Effector CD8-positive, alpha-beta T cell (primary cell): ENCODE measurements around the gene IGFN1.
"Not testable (repeated sequence)": the region's sequence is repeated elsewhere in the genome, so short reads cannot be mapped to it uniquely, and the experiment has no call there.

Experiments
- DNase-seq: peaks from one replicate; lab custom pipeline; 2025; lab: John Stamatoyannopoulos, UW
- total RNA-seq, 4 experiments: gene quantifications; one replicate each; lab custom pipeline; 2026; lab: John Stamatoyannopoulos, UW

Gene IGFN1
- total RNA-seq, result 0 to 0.54 (median 0.27) reads per million in 4 experiments

DNA sequence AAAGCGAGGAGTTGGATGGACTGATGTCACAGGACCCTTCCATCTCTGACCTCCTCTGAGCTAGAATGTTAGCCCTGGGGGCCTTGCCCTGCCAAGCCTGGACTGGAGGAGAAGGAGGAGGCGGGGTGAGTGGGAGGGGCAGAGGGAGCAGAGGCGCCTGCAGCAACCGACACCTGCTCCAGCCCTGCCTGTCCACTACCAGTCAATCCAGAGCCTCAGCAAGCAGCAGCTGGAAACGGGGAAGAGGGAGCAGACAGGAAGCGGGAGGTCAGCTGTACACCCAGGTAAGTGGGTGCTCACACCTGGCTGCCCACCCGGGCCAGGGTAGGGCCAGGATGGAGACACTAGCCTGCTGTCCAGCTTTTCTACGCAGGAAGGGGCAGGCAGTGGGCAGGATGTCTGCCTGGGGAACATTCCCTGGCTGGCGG lies at the start of gene IGFN1:
TSS of gene IGFN1 (plus strand) at position 201 of the 428 bp plus-strand sequence. CDS start 2,470 bp downstream, outside the sequence.
- no peak for DNase-seq

GRCh38 chr1:201140941-201141260 lies 49.7 kb upstream of the IGFN1 start:
- DNase-seq, result no peak

- no peak for DNase-seq
Measured at GRCh38 chr1:201141418-201141817, 49.2 kb upstream of the IGFN1 start.

GRCh38 chr1:201142011-201142848 lies 48.4 kb upstream of the IGFN1 start:
- DNase-seq, result no peak

- no peak for DNase-seq
Measured at GRCh38 chr1:201142849-201143725, 47.5 kb upstream of the IGFN1 start.

DNA sequence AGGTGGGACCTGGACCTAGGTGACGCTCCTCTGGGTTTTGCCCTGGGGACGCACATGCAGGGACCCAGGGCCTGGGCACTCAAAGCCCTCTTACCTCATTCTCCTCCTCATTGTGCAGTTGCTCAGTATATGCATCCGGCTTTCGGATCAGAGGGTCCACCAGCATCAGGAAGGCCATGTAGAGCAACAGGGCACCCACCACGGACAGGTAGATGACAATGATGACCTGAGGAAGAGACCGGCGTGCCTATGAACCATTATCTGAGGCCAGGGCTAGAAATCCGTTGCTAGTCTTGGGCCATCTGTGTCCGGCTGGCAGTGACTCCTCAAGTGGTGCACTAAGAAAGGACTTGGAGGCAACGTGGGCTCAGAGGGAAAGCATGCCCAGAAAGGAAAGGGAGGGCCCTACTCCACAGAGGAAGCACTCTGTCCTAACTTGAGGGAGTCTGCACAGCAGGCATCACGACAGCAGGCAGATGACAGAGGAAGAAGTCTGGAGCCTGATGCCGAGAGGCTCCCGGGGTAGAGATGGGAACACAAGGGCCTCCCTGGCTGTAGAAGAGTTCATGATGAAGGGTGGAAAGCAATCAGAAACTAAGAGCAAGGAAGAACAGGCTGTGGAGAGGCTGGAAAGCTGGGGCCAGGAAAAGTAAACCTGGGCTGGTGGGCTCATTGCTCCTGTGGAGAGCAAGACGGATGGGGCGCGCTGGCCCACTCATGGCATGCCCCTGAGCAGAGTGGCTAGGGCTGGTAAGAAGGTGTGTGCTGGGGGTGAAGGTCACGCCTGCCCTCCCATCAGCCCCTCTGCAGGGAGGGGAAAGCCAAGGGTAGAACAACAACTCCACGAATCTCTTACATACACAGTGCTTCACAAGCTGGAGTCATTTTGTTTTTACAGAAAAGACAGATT lies 46.6 kb upstream of the IGFN1 start:
- no peak for DNase-seq

- no peak for DNase-seq
Measured at GRCh38 chr1:201144701-201145100, 45.9 kb upstream of the IGFN1 start.

GRCh38 chr1:201145132-201145531 lies 45.5 kb upstream of the IGFN1 start:
- no peak for DNase-seq

DNA sequence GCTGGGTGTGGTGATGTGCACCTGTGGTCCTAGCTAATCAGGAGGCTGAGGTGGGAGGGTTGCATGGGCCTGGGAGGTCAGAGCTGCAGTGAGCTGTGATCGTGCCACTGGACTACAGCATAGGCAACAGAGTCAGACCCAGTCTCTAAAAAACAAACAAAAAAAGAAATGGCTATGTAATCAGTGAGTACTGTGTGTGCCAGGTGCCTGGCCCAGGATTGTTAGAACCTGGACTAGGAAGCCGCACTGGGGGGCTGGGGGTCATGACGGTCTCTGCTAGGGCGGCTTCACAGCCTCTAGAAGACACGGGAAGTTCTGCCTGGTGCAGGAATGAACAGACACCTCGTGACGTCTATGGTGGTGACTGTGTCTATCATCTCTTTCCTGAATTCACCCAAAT lies 44.8 kb upstream of the IGFN1 start:
- no peak for DNase-seq

GRCh38 chr1:201146626-201147390 lies 43.8 kb upstream of the IGFN1 start:
- DNase-seq, result no peak

GRCh38 chr1:201147396-201148015 lies 43.1 kb upstream of the IGFN1 start:
- no peak for DNase-seq

GRCh38 chr1:201149400-201149799 lies 41.2 kb upstream of the IGFN1 start:
- no peak for DNase-seq

DNA sequence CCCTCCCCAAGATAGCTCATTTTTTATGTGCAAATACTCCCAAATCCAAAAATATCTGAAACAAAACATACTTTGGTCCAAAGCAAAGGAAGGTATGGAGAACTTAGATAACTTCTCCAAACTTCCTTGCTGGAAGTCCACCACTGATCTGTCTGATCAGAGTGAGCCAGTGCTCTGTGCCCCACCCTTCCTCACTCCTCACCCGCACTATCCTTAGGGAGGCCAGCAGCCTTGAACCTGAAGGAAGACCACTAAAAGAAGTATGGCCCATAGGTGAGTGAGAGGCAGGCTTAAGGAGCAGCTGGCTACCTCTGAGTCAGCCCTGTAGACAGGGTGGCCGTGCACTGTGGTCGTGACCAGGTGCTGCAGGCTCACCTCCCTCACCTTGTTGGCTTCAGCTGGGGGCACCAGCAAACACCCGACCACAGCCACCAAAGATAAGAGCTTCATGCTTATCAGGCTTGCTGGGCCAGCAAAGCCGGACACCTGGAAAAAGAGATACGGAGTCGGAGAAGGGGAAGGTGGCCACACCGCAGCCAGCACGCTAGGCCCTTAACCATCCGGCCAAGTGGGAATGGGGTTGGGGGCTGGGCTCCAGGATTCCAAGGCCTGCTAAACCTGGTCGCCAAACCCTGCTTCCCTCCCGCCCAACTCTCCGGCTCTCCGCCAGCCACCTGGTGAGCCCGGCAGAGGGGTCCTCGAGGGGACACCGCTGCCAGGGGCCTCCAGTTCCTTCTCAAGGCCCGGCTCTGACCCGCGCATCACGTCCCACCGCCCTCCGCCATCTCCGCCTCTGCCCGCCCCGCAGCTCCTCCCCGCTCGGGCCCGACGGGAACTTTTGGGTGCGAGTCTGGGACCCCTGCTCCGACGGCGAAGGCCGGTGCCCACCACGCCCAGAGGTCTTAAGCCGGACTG lies 36.9 kb upstream of the IGFN1 start:
- no peak for DNase-seq

DNA sequence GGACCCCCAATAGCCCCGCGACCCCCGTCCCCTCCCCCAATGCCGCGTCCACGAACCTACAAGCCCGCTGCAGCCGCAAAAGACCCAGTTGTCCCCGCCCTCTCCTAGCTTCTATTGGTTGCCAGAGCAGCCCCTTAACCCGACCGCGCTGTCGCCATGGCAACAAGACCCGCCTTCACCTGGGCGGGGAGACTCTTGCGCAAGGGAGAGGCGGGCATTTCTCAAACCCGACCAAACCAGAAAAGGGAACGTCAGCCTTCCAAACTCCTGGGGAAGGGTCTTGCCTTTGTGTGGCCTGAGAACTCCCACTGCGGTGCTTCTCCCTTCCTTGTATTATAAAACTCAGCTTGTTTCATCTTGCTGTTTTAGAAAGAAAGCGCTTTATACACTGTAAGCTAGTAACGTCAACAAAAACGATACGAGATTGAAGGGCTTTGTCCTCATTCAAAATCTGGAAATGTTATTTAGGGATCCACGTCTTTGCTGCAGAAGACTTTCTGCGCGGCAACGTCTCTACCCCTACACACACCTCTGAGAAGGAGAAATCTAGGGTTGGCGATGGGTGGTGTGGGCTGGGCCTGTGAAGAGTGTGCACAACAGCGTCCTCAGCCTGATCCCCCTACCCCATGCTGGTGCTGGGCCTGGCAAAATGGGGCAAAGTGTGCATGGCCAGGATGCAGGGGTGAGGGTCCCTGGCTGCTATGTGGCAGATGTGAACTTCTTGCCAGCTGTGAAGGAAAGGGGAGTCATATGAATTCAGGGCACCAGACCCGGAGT lies 36.0 kb upstream of the IGFN1 start, which contains the start of gene TMEM9:
TSS of gene TMEM9 (minus strand) at position 86 of the 777 bp plus-strand sequence. CDS start 551 bp downstream, outside the sequence.
- DNase-seq, result peak; percentile 98

DNA sequence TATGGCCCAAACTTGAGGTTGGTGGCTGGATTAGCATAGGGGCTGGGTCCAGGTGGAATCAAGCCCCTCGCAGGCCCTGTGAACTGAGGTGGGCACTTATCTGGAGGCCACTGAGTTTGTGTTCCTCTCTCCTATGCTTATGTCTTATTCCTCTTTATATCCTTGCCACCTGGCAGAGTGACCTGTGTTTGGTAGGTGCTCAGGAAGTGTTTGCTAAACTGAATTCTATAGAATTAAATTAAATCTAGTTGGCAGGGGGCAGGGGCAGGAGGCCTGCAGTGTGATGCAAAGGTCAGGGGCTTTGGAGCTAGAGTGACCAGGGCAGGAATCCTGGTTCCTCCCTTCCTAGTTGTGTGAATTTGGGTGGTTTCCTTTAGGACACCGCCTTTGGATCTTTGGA lies 35.3 kb upstream of the IGFN1 start:
- no peak for DNase-seq

GRCh38 chr1:201156346-201156745 lies 34.3 kb upstream of the IGFN1 start:
- no peak for DNase-seq

DNA sequence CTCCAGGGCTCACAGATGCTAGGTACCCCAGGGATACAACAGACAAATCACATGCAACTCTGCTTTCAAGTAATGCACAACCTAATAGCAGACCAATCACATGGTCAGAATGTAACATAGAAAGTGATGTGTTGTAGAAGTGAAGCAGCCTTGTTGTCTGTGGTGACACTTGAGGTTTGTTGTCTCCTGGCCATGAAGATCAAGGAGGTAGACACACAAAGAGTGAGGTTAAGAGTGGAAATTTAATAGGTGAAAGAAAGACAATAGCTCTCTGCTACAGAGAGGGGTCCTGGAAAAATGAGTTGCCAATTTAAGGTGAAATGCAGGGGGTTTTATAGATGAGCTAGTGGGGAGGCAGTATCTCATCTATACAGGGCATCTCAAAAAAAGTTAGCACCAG lies 33.8 kb upstream of the IGFN1 start:
- no peak for DNase-seq

- no peak for DNase-seq
Measured at GRCh38 chr1:201157949-201158348, 32.7 kb upstream of the IGFN1 start.

DNA sequence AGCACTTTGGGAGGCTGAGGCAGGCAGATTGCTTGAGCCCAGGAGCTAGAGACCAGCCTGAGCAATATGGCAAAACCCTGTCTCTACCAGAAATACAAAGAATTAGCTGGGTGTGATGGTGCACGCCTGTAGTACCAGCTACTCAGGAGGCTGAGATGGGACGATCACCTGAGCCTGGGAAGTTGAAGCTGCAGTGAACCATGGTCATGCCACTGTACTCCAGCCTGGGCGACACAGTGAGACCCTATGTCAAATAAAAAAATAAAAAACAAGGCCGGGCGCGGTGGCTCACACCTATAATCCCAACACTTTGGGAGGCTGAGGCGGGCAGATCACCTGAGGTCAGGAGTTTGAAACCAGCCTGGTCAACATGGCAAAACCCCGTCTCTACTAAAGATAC lies 27.6 kb upstream of the IGFN1 start:
- DNase-seq, result not testable (repeated sequence)
